Activated naive CD8-positive, alpha-beta T cell treated with anti-CD3 and anti-CD28 coated beads, Interleukin-2, amount 50 U/mL, for 16 hours (primary cell): Measurements from ENCODE around the gene BBS9.
"Not testable (repeated sequence)": the region's sequence is repeated elsewhere in the genome, so short reads cannot be mapped to it uniquely, and the experiment has no call there.

Experiments used
- DNase-seq: peaks from one replicate; pipeline ENCODE4 v3.0.0-alpha.2; 2020; ENCODE audit warnings: low read depth, low spot score

Gene BBS9

DNA sequence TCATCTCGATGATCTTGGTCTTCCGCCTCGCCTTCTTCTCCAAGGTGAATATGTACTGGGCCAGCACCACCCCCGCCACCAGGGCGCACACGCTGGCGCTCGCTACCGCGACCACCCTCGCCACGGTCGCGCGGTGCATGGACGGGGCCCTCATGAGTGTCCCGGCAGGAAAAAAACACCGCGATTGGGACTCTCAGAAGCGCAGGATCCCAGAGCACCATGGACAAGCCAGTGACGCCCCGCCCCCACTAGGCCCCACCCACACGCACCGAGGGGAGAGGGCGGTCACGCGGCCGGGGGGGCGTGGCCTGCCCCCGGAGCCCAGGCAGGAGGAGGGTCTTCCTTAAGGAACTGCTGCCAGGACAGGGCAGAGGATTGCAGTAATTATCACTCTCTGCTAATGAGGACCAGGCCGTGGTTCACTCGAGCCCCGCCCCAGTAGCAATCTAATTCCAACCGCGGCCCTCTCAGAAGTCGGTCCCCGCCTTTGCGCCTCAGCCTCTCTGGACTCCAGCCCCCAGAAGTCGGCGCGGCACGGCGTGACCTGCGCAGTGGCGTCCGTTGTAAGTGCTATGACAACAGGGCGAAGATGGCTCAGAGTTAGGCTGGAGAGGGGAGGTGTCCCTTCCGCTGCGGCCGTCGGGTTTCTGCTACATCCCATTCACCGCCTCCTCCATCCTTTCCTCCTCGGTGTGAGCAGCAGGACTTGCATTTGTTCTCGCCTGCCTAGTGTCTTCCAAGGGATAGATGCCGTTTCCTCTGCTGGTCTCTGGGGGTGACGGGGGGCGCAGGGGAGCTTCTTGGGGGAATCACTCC lies at the start of gene BBS9:
BBS9 (plus strand) TSS at position 575 of the 816 bp plus-strand sequence. CDS start 16,689 bp downstream, outside the sequence.
- peak; percentile 81 for DNase-seq

DNA sequence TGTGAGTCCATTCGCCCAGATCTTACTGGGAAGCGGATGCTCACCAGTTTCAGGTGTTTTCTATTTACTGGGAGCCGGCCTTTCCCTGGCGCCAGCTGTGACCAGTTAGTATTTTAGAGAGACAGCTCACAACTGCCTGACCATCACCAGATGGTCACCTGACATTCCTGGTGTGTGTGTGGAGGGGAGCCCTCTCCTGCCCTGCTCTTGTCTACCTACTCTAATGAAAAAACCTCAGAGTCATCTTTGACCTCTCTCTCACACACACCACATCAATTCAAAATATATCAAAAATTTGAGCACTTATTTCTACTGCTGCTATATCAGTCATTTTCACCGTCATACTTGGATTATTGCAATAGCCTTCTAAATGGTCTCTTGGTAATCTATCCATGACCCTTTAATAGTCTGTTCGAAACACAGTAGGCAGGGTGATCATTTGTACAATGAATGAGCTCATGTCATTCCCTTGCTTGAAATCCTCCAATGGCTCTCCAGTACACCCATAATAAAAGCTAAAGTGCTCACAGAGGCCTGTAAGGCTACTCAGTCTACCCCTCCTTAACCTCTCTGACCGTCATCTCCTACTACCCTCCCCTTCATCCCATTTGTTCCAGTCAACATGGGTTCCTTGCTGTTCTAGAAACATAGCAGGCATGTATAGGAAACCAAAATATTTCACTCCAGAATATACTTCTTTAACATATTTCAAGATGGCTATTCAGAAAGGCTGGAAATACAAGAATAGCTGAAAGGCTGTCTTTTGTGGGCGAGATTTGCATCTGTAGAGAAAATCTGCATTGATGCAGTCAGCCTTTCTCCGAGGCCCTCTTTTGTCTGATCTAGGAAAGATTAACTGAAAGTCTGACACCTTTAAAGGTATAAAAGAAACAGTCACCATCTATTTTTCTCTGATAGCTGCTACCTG lies 49.3 kb upstream of the BBS9 start:
- no peak for DNase-seq

DNA sequence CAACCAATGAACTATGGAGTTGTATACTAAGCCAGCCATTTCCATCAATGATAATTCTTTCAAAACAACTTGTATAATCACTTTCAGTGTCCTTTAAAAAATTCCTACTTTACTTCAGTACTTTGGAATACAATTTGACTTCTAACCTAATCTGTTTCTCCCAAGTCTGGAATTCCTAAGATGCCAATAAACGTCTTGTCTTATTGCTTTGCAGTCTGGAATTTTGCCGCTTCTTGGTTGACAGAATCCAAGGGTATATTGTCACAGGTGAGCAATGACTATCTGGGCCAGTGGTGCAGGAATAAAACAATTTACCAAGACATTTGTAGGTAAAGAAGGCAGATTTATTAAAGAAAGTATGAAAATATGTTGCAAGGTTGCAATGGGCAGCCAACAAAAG lies 42.0 kb upstream of the BBS9 start:
- DNase-seq, result no peak

DNA sequence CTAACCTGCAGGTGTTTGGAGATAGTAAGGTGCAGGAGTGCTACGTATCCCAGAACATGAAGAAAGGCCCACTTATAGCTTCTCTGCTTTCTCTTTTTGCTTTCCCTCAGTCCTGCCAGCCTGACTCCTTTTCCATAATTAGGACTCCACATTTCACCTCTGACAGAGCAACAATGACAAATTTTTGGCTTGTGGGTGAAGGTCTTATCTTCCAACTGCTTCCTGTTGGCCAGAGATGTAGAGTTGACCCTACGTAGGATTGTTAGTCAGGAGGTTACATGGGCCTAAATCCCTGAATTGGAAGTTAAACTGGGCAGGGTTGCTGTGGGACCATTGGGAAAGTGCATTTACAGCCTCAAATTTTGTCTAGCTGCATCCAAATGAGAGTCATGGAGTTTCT lies 41.5 kb upstream of the BBS9 start:
- DNase-seq, result no peak

DNA sequence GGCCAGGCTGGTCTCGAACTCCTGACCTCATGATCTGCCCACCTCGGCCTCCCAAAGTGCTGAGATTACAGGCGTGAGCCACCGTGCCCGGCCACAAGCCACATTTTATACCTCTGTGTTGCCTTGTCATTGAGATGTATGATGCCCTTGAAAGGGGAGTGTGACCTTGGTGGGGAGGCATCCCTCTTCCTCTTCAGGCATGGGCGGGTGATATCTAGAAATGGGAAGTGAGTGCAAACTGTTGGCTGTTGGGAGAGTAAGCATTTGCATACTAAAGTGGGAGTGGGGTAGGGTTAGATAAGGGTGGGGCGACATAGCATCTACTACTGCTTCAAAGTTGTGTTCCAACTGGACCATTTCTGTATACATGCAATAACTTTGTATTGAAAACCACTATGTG lies 40.2 kb upstream of the BBS9 start:
- no peak for DNase-seq

DNA sequence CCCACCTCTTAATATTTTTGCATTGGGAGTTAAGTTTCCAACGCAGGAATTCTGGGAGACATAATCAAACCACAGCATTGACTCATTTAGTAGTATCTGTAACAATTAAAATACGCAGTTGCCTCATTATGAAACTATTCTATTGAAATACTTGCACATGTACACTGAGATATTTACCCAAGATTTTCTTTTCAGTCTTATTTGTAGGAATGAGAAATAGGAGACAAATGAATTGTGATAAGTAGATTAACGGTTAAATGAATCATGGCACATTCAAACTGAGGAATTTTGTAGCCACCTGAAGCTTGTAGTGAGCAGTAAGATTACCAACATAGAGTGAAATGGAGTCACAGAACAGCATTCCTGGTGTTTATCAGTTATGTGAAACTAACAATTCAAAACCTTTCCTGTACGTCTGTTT lies 38.2 kb upstream of the BBS9 start:
- DNase-seq, result no peak

DNA sequence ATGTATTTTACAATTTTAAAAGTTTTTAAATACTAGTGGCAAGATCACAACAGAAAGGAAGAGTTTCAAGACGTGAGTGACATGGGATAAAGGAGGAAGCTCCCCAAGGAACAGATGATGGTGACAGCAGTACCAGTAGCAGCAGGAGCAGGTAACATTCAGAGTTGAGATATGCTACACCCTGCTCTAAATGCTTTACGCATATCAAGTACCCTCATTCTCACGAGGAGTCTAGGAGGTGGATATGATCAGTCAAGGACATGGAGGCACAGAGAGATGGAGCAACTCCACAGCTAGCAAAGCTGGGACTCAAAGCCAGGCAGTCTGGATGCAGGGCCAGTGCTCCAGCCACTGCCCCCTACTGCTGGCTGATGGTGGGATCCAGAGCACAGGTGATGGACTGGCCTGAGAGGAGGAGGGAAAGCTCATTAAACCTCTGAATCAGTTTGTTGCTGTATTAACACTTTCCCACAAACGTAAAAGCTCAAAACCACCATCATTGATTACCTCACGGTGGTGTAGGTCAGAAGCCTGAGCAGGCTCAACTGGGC lies 37.6 kb upstream of the BBS9 start:
- no peak for DNase-seq

DNA sequence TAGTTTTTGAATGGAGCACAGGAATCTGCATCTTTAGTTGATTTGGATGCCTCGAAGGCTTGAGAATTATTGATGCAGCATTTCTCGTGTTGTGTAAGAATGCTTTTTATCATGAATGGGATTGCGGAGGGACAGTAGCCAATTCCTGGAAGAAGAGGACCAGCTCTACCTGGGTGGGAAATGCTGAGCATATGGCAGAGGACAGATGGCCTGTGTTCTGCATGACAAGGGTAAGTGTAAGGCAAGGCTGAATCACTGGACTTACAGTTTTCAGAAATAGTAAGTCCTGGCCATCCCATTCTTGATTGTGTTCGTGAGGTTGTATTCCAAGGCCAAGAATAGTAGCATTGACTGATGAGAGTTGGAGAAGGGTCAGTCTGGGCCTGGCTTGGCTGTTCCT lies 36.1 kb upstream of the BBS9 start:
- no peak for DNase-seq

DNA sequence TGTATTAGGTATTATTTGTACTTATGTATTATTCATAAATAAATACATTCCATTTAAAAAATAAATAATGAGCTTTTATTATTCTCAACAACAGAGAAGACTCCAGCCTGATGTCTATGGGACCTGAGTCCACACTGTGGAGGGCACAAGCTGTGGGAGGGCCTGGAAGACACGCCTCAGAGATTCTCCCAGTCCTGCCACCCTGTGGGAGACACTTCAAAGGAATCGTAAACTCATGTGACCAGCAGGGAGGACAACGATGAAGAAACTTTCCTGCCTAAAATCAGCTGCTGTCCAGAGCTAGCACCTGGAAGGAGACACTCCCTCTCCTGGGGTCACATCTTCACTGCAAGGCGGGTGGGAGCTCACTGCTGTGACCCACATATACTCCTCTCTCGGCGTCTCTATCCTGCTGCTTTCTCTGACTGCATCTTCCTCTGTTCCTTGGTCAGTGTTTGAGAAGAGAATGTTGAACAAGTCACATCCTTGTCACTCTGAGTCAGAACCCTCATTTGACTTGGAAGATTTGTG lies 34.6 kb upstream of the BBS9 start:
- not testable (repeated sequence) for DNase-seq

DNA sequence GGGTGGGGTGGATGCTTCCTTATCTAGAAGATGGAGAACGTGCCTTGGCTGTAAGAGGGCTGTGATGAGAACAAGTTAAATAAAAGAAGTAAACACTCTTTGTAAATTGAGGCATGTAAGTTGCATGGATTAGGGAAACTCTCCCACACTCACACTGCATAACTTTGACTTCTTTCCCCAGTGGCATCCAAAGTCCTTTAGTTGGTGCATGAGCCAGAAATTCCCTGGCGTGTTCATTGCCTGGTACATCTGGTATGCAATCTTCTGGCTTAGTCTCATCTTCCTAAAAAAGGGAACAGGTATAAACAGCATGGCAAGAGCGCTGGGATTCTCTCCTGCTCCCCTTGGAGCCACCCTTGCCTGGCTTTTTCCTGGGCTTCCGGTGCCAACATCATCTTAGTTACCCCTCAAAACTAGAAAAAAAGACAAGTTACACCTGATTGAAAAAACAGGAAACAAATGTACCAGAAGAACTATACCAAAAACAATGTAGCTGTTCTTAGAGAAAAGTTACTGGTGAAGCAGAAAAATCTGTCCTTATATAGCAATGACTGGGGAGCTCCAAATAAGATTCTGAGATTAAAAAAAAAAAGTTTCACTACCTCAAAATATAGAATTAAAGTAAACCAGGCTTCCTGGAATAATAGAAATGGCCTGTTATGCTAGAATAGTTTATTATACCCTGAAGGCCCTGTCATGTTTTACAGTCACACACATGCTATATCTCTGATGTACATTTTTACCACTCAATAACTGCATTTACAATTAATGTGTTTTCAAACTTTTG lies 30.0 kb upstream of the BBS9 start:
- DNase-seq, result no peak

DNA sequence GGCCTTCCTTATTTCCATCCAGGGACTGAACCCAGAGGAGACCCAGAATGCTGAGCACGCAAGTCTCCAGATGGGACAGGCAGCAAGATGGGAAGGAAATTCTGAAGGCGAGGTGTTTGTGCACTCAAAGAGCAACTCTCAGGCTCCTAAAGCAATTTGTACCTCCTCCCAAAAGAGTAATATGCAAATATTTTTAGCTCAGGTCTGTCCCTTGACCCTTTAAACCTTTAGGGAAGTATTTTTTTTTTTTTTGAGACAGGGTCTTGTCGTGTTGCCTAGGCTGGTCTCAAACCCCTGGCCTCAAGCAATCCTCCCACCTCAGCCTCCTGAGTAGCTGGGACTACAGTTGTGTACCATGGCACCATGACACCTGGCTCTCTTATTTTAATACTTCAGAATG lies 28.6 kb upstream of the BBS9 start:
- DNase-seq, result no peak

DNA sequence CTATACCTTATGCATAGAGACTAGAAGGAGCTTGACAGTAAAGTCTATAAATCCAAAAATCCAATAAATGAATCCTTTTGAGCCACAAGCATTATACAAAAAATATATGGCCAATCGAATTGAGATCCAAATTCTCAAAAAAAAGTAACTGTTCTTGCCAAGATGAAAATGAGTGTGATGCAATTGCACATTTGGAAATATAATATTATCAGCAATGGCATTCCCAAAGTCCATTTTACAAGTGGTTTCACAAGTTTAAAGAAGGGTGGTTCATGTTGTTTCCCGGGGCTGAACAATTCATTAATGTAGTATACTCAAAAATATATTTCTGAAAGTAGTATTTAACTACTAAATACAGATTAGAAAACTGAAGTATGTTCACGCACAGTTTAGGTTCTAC lies 27.5 kb upstream of the BBS9 start:
- no peak for DNase-seq

DNA sequence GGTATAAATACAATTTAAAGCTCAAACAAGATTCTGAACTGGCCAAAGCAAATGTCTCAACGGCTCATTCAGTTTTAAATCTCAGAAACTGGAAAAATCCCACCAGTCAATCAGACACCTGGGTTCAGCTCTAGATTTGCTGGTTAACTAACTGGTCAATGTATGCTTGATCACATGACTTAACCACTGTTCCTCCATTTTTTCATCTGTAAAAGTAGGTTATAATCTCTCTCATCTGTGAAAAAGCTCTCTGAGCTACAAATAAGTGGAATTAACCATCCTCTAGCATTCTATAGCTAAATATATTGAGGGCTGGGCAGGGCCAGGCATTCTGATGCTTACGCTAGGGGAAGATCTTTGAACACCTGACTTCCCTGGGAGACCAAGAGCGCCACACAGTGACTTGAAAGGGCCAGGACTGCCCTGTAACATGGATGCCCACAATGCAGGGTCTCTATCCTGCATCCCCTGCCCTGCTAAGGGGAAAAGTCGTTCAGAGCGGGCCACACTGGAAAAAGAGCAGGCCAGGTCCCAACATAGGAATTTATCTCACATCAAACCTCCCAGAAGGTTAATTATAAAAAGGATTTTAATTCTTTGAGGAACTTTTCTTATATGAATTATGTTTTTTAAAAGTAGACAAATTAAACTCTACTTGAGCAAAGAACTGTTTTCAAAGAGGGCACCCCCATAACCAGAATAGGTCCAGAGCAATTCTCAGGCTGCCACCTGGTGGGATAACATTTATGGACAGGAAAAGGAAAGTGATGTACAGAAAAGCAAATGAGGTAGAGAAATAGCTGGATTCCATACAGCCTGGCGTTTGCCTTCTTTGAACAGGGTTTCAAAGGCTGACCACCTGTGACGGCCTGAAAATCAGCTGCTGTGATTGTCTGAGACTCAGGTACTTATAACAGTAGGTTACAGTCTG lies 22.0 kb upstream of the BBS9 start:
- no peak for DNase-seq

DNA sequence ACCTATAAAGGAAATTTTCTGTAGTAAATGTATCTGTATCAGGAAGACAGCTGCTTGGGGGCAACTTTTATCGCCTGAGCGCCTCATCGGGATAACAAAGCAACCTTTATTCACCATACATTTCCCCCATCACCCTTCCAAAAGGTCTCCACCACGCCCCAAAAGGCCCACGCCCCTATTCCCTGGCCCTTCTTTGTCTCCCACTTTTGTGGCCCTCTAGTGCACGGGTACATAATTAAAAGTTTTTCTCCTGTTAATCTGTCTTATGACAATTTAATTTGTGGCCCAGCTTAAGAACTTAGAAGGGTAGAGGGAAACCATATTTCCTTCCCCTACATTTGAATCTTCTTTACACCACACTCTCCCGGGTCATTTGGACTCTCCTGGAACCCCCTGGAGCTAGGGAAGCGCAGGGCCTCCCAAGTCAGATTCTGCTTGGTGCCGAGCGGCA lies 20.8 kb upstream of the BBS9 start:
- no peak for DNase-seq

DNA sequence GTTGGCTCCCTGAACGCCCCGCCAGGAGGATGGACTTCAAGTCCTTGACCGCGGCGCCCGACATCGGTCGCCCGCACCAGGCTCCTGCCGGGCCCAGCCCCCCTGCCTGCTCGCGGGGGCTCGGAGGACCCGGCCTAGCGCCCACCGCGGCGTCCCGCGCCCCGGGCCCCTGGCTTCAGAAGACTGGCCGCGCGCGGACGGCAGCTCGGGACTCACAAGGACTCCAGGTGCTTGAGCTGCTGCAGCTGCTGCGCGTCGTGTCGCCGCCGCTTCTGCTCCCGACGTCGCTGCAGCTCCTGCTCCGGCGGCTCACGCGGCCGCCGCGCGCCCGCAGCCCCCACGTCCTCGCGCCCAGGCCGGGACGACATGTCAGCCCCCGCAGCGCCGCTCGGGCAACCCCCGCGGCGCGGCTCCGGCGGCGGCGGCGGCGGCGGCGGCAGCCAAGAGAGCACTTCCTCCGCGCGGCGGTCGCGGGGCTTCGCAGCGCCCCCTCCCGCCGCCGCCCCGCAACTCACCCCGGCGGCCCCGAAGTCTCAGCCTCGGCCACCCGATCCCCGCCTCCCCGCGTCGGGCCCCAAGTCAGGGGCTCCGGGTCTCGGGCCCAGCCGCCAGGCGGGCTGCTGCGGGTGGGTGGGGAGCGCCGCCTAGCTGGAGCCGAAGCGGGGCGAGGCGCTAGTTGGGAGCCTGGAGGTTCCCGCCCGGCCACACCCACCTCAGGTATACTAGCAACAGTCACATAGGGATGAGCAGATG lies 20.2 kb upstream of the BBS9 start, which contains the start of gene RP9:
RP9 (minus strand) TSS at position 400 of the 753 bp plus-strand sequence; CDS start at position 368, 32 bp downstream.
- peak; percentile 50 for DNase-seq

DNA sequence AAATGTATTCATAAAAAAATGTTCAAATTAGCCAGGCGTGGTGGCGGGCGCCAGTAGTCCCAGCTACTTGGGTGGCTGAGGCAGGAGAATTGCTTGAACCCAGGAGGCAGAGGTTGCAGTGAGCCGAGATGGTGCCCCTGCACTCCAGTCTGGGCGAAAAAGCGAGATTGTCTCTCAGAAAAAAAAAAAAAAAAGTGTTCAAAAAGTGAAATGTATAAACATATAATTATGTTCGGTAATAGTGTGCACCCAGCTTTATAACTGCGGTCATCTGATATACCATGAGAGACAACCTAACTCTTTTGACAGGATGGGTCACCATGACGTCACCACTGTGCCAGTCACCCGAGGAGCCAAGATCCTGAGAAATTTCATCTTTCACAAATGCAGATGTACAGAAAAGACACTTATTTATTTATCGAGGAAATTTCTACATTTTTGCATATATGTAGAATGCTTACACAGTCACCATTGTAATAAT lies 19.6 kb upstream of the BBS9 start:
- no peak for DNase-seq

DNA sequence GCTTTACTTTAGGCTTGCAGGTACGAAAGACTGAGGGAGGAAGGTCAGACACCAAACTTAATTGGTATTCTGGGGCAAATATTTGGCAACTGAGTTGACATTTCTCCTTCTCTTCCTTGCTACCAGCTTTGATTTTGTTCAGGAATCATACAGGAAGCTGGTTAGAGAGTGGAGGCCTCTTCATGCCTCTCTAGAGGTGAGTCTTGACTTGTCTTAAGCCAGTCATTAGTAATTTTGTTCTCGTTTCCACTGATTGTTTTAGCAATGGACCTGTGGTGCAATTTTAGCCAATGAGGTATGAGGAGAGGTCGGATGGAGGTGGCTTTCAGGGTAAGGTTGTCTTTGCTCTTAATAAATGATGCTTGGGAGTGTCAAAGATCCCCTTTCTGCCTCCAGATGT lies 17.8 kb upstream of the BBS9 start:
- no peak for DNase-seq

DNA sequence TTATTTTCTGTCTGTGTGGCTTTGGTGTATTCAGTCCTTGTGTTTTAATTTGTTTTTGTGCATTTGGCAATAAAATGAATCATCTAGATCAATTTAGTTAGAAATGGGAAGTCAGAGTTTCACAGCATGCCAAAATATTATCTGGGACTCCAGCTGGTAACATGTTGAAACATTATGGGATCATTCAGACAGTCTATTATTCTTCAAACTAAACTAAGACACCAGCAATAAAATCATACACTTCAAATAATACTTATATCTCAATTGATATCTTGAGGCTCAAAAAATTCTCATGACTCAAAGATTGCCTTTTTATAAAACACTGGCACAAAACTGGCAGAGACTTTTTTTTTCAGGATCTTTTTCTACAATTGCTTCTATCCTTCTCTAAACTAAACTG lies 14.4 kb upstream of the BBS9 start:
- no peak for DNase-seq

DNA sequence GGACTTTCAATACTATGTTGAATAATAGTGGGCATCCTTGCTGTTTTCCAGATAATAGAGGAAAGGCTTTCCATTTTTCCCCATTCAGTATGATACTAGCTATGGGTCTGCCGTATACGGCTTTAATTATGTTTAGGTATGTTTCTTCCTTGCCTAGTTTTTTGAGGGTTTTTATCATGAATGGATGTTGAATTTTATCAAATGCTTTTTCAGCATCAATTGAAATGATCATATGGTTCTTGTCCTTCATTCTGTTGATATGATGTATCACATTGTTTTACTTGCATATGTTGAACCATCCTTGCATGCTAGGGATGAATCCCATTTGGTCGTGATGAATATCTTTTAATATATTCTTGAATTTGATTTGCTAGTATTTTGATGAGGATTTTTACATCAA lies 11.0 kb upstream of the BBS9 start:
- no peak for DNase-seq
